Right atrium auricular region (tissue), 2 donors: ENCODE data around the gene SIDT2. TPM values are rescaled to one million over a fixed set of nuclear protein-coding genes. Genes with fewer than 3 reads are reported as not detected.

ENCODE experiments used
- DNase-seq: peaks from one replicate; pipeline ENCODE4 v3.0.0-alpha.2; 2019; ENCODE audit warnings: low spot score
- H3K27ac ChIP-seq, 2 donors: fragments of 200-600 bp; sonication (generic); 1 replicate in 1 of 2; 2 replicates in 1 of 2; pipeline ENCODE4 v1.5.1; 2016 to 2019
- H3K27me3 ChIP-seq, 2 donors: fragments of 200-600 bp; sonication (generic); one replicate each; pipeline versions ENCODE4 v1.5.1 to v1.6.0; 2017 to 2019
- H3K36me3 ChIP-seq: fragments of 200-600 bp; sonication (generic); one replicate; pipeline ENCODE4 v1.5.1; 2016
- H3K4me1 ChIP-seq, 2 donors: fragments of 200-600 bp; sonication (generic); one replicate each; pipeline versions ENCODE4 v1.5.1 to v1.6.0; 2017 to 2019
- H3K4me3 ChIP-seq, 2 donors: fragments of 200-600 bp; sonication (generic); 1 replicate in 1 of 2; 2 replicates in 1 of 2; pipeline ENCODE4 v1.5.1; 2017 to 2019; ENCODE audit warnings: mild to moderate bottlenecking in 1 of 2, moderate library complexity in 1 of 2
- H3K9me3 ChIP-seq, 2 donors: fragments of 200-600 bp; sonication (generic); one replicate each; pipeline ENCODE4 v1.5.1; 2019
- CTCF ChIP-seq, 2 donors: fragments of 200-600 bp; sonication (generic); IDR thresholded peaks; one replicate each; pipeline ENCODE4 v1.5.1; 2019; ENCODE audit warnings: antibody characterized with exemption in 2 of 2
- total RNA-seq, 2 donors: library from RNA; depleted of rRNA; stranded (reverse); fragments of >200 nt; gene quantifications; one replicate each; pipeline ENCODE4 v1.1.0, GENCODE V29; 2016

Gene SIDT2
- total RNA-seq, 2 donors from 2014 or later: 19.1 to 33.0 TPM

- TF ChIP-seq CTCF (IDR thresholded peaks at IDR 0.05): no peak
- Histone ChIP-seq H3K36me3 (peaks cover 77% of the 10 kb centered on the region), H3K27me3 (no peaks in the 10 kb centered on the region), H3K27ac (no peak overlapping the region), H3K9me3 (no peaks in the 10 kb centered on the region), H3K4me3 (no peak overlapping the region), H3K4me1 (no peaks in the 10 kb centered on the region)
- no peak for DNase-seq
Observed at GRCh38 chr11:117188620-117189081, 10.1 kb downstream of the SIDT2 start.

GRCh38 chr11:117189191-117189940 is 10.8 kb downstream of the SIDT2 start:
- H3K36me3 ChIP-seq: peaks cover 84% of the 10 kb centered on the region
- H3K4me3 ChIP-seq: no peak overlapping the region
- TF ChIP-seq CTCF (IDR thresholded peaks at IDR 0.05): no peak
- H3K27ac ChIP-seq: no peak overlapping the region
- no peaks in the 10 kb centered on the region for H3K4me1 ChIP-seq
- H3K27me3 ChIP-seq: no peaks in the 10 kb centered on the region
- DNase-seq: no peak
- no peaks in the 10 kb centered on the region for H3K9me3 ChIP-seq

- Histone ChIP-seq H3K27ac (no peak overlapping the region), H3K27me3 (no peaks in the 10 kb centered on the region), H3K9me3 (no peaks in the 10 kb centered on the region), H3K4me1 (no peaks in the 10 kb centered on the region), H3K36me3 (peaks cover 85% of the 10 kb centered on the region), H3K4me3 (no peak overlapping the region)
- no peak for TF ChIP-seq CTCF (IDR thresholded peaks at IDR 0.05)
- no peak for DNase-seq
Observed at GRCh38 chr11:117189941-117190544, 11.5 kb downstream of the SIDT2 start.

GRCh38 chr11:117191680-117192400 is 13.3 kb downstream of the SIDT2 start:
- Histone ChIP-seq H3K36me3 (peaks cover 79% of the 10 kb centered on the region), H3K4me1 (no peaks in the 10 kb centered on the region), H3K27ac (no peak overlapping the region), H3K27me3 (no peaks in the 10 kb centered on the region), H3K9me3 (no peaks in the 10 kb centered on the region), H3K4me3 (no peak overlapping the region)
- DNase-seq: no peak
- TF ChIP-seq CTCF (IDR thresholded peaks at IDR 0.05): no peak

GRCh38 chr11:117192401-117192875 is 13.9 kb downstream of the SIDT2 start:
- DNase-seq: no peak
- H3K9me3 ChIP-seq: no peaks in the 10 kb centered on the region
- no peak overlapping the region for H3K4me3 ChIP-seq
- TF ChIP-seq CTCF (IDR thresholded peaks at IDR 0.05): no peak
- H3K36me3 ChIP-seq: peaks cover 76% of the 10 kb centered on the region
- H3K27me3 ChIP-seq: no peaks in the 10 kb centered on the region
- H3K27ac ChIP-seq: no peak overlapping the region
- H3K4me1 ChIP-seq: peaks cover 0 to 4% of the 10 kb centered on the region in 2 donors
